ENCODE data around the gene MED16. TPM values are rescaled to one million over a fixed set of nuclear protein-coding genes. Genes with fewer than 3 reads are reported as not detected.

MED16 gene
- total RNA-seq, 1 experiment from 2014 or later = 83.1 TPM

GRCh38 chr19:937259-937694 lies 44.3 kb upstream of the MED16 start:
- H2BK20ac ChIP-seq (ENCODE audit: low read depth, low read length, poor library complexity, severe bottlenecking) = no peak overlapping the region
- H2BK12ac ChIP-seq (ENCODE audit: insufficient read length, low read depth, low read length) = no peak overlapping the region
- WGBS (ENCODE audit: extremely low coverage, insufficient read length, low lambda C conversion rate) = no CpG with 5 or more reads among the region's 16 CpGs
- H3K27me3 ChIP-seq (ENCODE audit: insufficient read depth, low read length) = no peaks in the 10 kb centered on the region
- no peak overlapping the region for H2BK15ac ChIP-seq (ENCODE audit: low read depth, low read length)
- H3K79me2 ChIP-seq (ENCODE audit: insufficient read depth, low read length) = peaks cover 10% of the 10 kb centered on the region; the same call in 1 of the 2 replicates
- H3K18ac ChIP-seq (ENCODE audit: insufficient read length, low read depth, low read length) = no peak overlapping the region
- H2AK5ac ChIP-seq (ENCODE audit: insufficient read length, low read length) = no peak overlapping the region
- H3K23me2 ChIP-seq (ENCODE audit: insufficient read length, low read depth, low read length, poor library complexity, severe bottlenecking) = no peaks in the 10 kb centered on the region
- peaks cover 2% of the 10 kb centered on the region for H3K79me1 ChIP-seq (ENCODE audit: insufficient read depth, low read depth, low read length, poor library complexity, severe bottlenecking)
- Mint-ChIP-seq H3K27ac (peak overlapping the region in 1 of 3 experiments; percentile 41; a peak in 2 of 7 replicates), H3K27me3 (ENCODE audit: low read depth) (no peaks in the 10 kb centered on the region), H3K9me3 (no peaks in the 10 kb centered on the region), H3K4me3 (no peak overlapping the region), H3K4me1 (peaks cover 5 to 8% of the 10 kb centered on the region in 2 experiments; a peak in 2 of 4 replicates), H3K36me3 (ENCODE audit: insufficient read depth in 1 of 3, low read depth in 3 of 3) (peaks cover 14 to 45% (median 39%) of the 10 kb centered on the region in 3 experiments; a peak in 6 of 7 replicates)
- no peak overlapping the region for H3T11ph ChIP-seq (ENCODE audit: low read length)
- H4K5ac ChIP-seq (ENCODE audit: insufficient read length, low read depth, low read length) = no peak overlapping the region
- DNase-seq = no peak
- H3K9ac ChIP-seq (ENCODE audit: extremely low read depth, insufficient read length, low read length) = no peak overlapping the region
- no peak overlapping the region for H3K23ac ChIP-seq (ENCODE audit: insufficient read length, low read depth, low read length)
- H4K91ac ChIP-seq (ENCODE audit: insufficient read length, low read depth, low read length) = no peak overlapping the region
- no peak overlapping the region for H3K14ac ChIP-seq (ENCODE audit: insufficient read depth, low read length)
- H2BK120ac ChIP-seq (ENCODE audit: low read depth, low read length, poor library complexity, severe bottlenecking) = no peak overlapping the region
- H3K9me3 ChIP-seq (ENCODE audit: control insufficient read depth, low read depth, low read length) = no peaks in the 10 kb centered on the region
- H3K4me1 ChIP-seq (ENCODE audit: insufficient read depth, low read length) = no peaks in the 10 kb centered on the region
- no peak overlapping the region for H3K4me2 ChIP-seq (ENCODE audit: insufficient read depth, insufficient read length, low read length)
- H4K20me1 ChIP-seq (ENCODE audit: control insufficient read depth, insufficient read depth, insufficient read length) = peaks cover 3% of the 10 kb centered on the region
- no peak for TF ChIP-seq CTCF (conservative IDR thresholded peaks at IDR 0.05)
- no peak overlapping the region for H2AFZ ChIP-seq (ENCODE audit: low read length)
- H3K4ac ChIP-seq (ENCODE audit: low read depth, low read length) = no peak overlapping the region
- no peak overlapping the region for H3K56ac ChIP-seq (ENCODE audit: insufficient read length, low read depth, low read length)
- no peak overlapping the region for H2BK5ac ChIP-seq (ENCODE audit: insufficient read length, low read length)
- H4K8ac ChIP-seq (replicated peaks; ENCODE audit: insufficient read length, low read depth, low read length) = no peak overlapping the region
- H3K27ac ChIP-seq (ENCODE audit: insufficient read length, low read depth, low read length) = no peak overlapping the region

Data from H9 (cell line).